Measurements from ENCODE around the gene HOXC5. TPM values are rescaled to one million over a fixed set of nuclear protein-coding genes. Genes with fewer than 3 reads are reported as not detected.
A peak's percentile ranks its signal among the peaks of the same experiment; 100 is the strongest.

Gene HOXC5
- total RNA-seq, 4 donors from 2014 or later, result 0.58 to 2.2 (median 0.97) TPM; not detected in 1

DNA sequence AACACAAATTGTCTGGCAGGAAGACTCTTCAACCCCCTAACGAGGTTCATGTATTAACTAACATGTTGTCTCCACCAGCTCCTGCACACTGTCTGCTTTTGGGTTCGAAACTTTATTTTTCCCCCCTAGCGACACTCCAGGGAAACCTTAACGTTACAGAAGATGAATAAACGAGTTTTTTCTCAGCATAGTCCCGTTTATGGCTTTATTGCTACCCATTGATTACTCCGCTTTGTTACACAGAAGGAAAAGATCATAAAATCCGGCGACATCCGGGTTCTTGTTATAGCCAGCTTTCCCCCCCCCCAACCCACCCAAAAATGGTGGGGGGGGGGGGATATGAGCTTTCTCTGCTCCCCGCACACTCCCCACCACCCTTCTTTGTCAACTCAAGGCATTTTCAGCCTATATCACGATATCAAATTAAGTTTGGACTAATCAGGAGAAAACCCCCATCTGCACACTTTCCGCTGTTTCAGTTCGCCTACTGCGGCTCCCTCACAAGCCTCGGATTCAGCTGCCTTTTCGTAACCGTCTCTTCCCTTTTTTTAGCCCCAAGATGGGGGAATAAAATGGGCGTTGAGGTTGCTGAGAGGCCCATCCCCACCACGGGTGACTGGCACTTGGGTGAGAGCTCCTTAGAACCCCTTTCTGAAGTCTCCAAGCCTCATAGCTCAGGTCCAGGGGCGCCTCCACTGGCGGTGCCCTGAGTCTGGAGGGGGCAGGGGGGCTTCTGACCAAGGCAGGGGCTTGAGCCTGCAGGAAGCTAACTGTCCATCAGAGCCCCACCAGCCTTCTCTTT, 6.0 kb upstream of the HOXC5 start:
- intact Hi-C loops (cut with DNase I; ENCODE audit: low total_unique reads), result no loop called here
- TF ChIP-seq POLR2A (IDR thresholded peaks at IDR 0.05), result no peak
- TF ChIP-seq, protein P1, sequence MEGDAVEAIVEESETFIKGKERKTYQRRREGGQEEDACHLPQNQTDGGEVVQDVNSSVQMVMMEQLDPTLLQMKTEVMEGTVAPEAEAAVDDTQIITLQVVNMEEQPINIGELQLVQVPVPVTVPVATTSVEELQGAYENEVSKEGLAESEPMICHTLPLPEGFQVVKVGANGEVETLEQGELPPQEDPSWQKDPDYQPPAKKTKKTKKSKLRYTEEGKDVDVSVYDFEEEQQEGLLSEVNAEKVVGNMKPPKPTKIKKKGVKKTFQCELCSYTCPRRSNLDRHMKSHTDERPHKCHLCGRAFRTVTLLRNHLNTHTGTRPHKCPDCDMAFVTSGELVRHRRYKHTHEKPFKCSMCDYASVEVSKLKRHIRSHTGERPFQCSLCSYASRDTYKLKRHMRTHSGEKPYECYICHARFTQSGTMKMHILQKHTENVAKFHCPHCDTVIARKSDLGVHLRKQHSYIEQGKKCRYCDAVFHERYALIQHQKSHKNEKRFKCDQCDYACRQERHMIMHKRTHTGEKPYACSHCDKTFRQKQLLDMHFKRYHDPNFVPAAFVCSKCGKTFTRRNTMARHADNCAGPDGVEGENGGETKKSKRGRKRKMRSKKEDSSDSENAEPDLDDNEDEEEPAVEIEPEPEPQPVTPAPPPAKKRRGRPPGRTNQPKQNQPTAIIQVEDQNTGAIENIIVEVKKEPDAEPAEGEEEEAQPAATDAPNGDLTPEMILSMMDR (IDR thresholded peaks at IDR 0.05), result no peak
- WGBS, 2 donors, result 27 to 40% methylated on average over 22 of the region's 22 CpGs
- DNase-seq (ENCODE audit: low spot score in 2 of 2), result no peak
- H3K4me3 ChIP-seq (ENCODE audit: low read depth, poor library complexity, severe bottlenecking), result no peak overlapping the region

DNA sequence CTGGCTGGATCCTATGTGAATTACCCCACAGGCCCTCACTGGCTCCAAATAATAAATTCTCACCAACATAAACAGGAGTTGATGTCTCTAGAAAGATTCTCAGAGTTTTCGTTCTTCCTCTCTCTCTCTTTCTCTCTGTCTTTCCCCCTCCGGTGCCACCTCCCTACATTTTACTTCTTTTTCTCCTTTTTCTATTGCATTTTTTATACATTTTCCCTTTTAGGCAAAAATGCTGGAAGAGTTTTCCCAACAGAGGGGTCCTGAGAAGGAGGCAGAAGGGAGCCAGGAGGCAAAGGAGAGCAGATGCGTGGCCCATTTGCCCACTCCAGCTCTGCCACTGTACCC, 5.4 kb upstream of the HOXC5 start:
- WGBS, 2 donors, result 44 to 63% methylated on average over 3 of the region's 3 CpGs
- intact Hi-C loops (cut with DNase I; ENCODE audit: low total_unique reads), result no loop called here
- no peak for DNase-seq (ENCODE audit: low spot score in 2 of 2)
- no peak overlapping the region for H3K4me3 ChIP-seq (ENCODE audit: low read depth, poor library complexity, severe bottlenecking)
- TF ChIP-seq, protein P1 (IDR thresholded peaks at IDR 0.05), result no peak
- no peak for TF ChIP-seq POLR2A (IDR thresholded peaks at IDR 0.05)

DNA sequence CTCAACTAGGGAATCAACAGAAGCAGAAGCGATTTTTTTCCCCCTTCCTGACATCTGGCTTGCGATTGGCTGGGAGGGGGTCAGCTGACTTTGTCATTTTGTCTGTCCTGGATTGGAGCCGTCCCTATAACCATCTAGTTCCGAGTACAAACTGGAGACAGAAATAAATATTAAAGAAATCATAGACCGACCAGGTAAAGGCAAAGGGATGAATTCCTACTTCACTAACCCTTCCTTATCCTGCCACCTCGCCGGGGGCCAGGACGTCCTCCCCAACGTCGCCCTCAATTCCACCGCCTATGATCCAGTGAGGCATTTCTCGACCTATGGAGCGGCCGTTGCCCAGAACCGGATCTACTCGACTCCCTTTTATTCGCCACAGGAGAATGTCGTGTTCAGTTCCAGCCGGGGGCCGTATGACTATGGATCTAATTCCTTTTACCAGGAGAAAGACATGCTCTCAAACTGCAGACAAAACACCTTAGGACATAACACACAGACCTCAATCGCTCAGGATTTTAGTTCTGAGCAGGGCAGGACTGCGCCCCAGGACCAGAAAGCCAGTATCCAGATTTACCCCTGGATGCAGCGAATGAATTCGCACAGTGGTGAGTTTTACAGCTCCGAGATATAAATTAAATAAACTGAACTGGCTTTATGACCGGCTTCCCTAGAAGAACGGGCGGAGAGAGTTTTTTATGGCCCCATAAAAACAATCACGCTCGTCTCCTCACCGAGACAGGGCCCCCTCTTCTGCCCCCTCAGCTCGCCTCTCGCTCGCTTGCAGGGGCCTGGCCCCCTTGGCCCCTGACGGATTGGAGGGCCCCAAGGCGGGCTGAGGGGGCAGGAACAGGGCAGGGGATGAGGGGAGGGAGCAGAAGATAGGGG, 4.3 kb upstream of the HOXC5 start, which contains the start of gene HOXC6:
HOXC6 (plus strand) TSS at position 127 of the 888 bp plus-strand sequence; CDS start at position 209, 82 bp downstream.
- 8 to 16% methylated on average over 36 of the region's 36 CpGs for WGBS, 2 donors
- intact Hi-C loops (cut with DNase I; ENCODE audit: low total_unique reads), result no loop called here
- peak within 1 kb of the TSS; percentile 14 for H3K4me3 ChIP-seq (ENCODE audit: low read depth, poor library complexity, severe bottlenecking)
- TF ChIP-seq POLR2A (IDR thresholded peaks at IDR 0.05), result no peak
- DNase-seq (ENCODE audit: low spot score in 2 of 2), result no peak

DNA sequence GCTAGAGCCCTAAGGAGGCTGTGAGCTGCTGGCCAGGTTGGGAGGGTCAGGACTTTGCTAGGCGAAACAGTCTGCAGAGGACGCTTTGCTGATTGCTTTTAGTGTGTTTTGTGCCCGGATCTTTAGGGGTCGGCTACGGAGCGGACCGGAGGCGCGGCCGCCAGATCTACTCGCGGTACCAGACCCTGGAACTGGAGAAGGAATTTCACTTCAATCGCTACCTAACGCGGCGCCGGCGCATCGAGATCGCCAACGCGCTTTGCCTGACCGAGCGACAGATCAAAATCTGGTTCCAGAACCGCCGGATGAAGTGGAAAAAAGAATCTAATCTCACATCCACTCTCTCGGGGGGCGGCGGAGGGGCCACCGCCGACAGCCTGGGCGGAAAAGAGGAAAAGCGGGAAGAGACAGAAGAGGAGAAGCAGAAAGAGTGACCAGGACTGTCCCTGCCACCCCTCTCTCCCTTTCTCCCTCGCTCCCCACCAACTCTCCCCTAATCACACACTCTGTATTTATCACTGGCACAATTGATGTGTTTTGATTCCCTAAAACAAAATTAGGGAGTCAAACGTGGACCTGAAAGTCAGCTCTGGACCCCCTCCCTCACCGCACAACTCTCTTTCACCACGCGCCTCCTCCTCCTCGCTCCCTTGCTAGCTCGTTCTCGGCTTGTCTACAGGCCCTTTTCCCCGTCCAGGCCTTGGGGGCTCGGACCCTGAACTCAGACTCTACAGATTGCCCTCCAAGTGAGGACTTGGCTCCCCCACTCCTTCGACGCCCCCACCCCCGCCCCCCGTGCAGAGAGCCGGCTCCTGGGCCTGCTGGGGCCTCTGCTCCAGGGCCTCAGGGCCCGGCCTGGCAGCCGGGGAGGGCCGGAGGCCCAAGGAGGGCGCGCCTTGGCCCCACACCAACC, 3.1 kb upstream of the HOXC5 start:
- DNase-seq (ENCODE audit: low spot score in 2 of 2), result no peak
- no peak overlapping the region for H3K4me3 ChIP-seq (ENCODE audit: low read depth, poor library complexity, severe bottlenecking)
- TF ChIP-seq POLR2A (IDR thresholded peaks at IDR 0.05), result no peak
- TF ChIP-seq, protein P1 (IDR thresholded peaks at IDR 0.05), result no peak
- intact Hi-C loops (cut with DNase I; ENCODE audit: low total_unique reads), result loop anchor here (5.0 kb wide), 1 partner anchor 163 kb away; no protein-coding TSS in a partner anchor
- 38 to 52% methylated on average over 50 to 53 of the region's 53 CpGs for WGBS, 2 donors

DNA sequence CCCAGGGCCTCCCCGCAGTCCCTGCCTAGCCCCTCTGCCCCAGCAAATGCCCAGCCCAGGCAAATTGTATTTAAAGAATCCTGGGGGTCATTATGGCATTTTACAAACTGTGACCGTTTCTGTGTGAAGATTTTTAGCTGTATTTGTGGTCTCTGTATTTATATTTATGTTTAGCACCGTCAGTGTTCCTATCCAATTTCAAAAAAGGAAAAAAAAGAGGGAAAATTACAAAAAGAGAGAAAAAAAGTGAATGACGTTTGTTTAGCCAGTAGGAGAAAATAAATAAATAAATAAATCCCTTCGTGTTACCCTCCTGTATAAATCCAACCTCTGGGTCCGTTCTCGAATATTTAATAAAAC, 2.4 kb upstream of the HOXC5 start:
- WGBS, 2 donors, result 55 to 58% methylated on average over 7 of the region's 7 CpGs
- DNase-seq (ENCODE audit: low spot score in 2 of 2), result no peak
- intact Hi-C loops (cut with DNase I; ENCODE audit: low total_unique reads), result loop anchor here (5.0 kb wide), 1 partner anchor 162 kb away; no protein-coding TSS in a partner anchor
- H3K4me3 ChIP-seq (ENCODE audit: low read depth, poor library complexity, severe bottlenecking), result no peak overlapping the region
- no peak for TF ChIP-seq POLR2A (IDR thresholded peaks at IDR 0.05)
- TF ChIP-seq, protein P1 (IDR thresholded peaks at IDR 0.05), result no peak

Measured in lower leg skin (tissue), 4 donors.